NCI-H1930 (cell line): ENCODE measurements around the gene CEP68.
"Not testable (repeated sequence)": the region's sequence is repeated elsewhere in the genome, so short reads cannot be mapped to it uniquely, and the experiment has no call there.

Experiments
- DNase-seq, 2 experiments: peaks; one replicate each; lab custom pipeline; 2025; lab: John Stamatoyannopoulos, UW

The CEP68 gene

GRCh38 chr2:65031341-65032018 is 24.7 kb upstream of the CEP68 start:
- DNase-seq, result no peak

GRCh38 chr2:65032019-65032975 is 23.9 kb upstream of the CEP68 start:
- no peak for DNase-seq

- no peak for DNase-seq
Observed at GRCh38 chr2:65033178-65033577, 23.0 kb upstream of the CEP68 start.

- not testable (repeated sequence) for DNase-seq
Observed at GRCh38 chr2:65033667-65034066, 22.5 kb upstream of the CEP68 start.

GRCh38 chr2:65035351-65035943 is 20.8 kb upstream of the CEP68 start:
- DNase-seq, result no peak

- no peak for DNase-seq
Observed at GRCh38 chr2:65037178-65037577, 19.0 kb upstream of the CEP68 start.

GRCh38 chr2:65039640-65040039 is 16.6 kb upstream of the CEP68 start:
- DNase-seq, result no peak

GRCh38 chr2:65040400-65041261 is 15.6 kb upstream of the CEP68 start:
- DNase-seq, result peak; percentile 44 to 68

- no peak for DNase-seq
Observed at GRCh38 chr2:65043001-65043400, 13.2 kb upstream of the CEP68 start.

- no peak for DNase-seq
Observed at GRCh38 chr2:65044097-65044735, 12.0 kb upstream of the CEP68 start.

- DNase-seq, result no peak
Observed at GRCh38 chr2:65045651-65046050, 10.6 kb upstream of the CEP68 start.

GRCh38 chr2:65046633-65047407 is 9.4 kb upstream of the CEP68 start:
- no peak for DNase-seq

- DNase-seq, result no peak
Observed at GRCh38 chr2:65049010-65049639, 7.1 kb upstream of the CEP68 start.

- DNase-seq, result no peak
Observed at GRCh38 chr2:65050931-65051330, 5.3 kb upstream of the CEP68 start.

- DNase-seq, result no peak
Observed at GRCh38 chr2:65053199-65053598, 3.0 kb upstream of the CEP68 start.

- DNase-seq, result no peak
Observed at GRCh38 chr2:65054749-65055421, 1.3 kb upstream of the CEP68 start.

GRCh38 chr2:65055422-65056214 is 598 bp upstream of the CEP68 start:
- DNase-seq, result peak in 1 of 2 experiments; percentile 68

- DNase-seq, result no peak
Observed at GRCh38 chr2:65057054-65057375, 799 bp downstream of the CEP68 start.
